K562 (cell line): ENCODE results near the gene CBX8. TPM values are rescaled to one million over a fixed set of nuclear protein-coding genes. Genes with fewer than 3 reads are reported as not detected.

Experiments
- ATAC-seq: fragments of 200-7000 bp; cut with Tn5 transposase; 3 replicates; pipeline ENCODE4 v1.9.1; 2020; ENCODE audit warnings: moderate library complexity
- BruUV-seq: library from RNA; stranded (reverse); fragments of 400-500 nt; replicated peaks from 2 replicates; lab custom pipeline; 2021; lab: Mats Ljungman, UMichigan
- CTCF ChIA-PET: fragments of 300-600 bp; formaldehyde crosslinking; extraction: SDS; loops from one replicate; lab custom pipeline; 2021; ENCODE audit warnings: low intra/inter-chr PET ratio; lab: Yijun Ruan, JAX
- POLR2A ChIA-PET: fragments of 300-600, 350-650 bp; sonication (Branson Sonifier 250); formaldehyde crosslinking; extraction: SDS; loops from one replicate; lab custom pipeline; 2021; ENCODE audit warnings: antibody characterized with exemption, inconsistent platforms; lab: Yijun Ruan, JAX
- DNase-seq, 4 experiments: peaks; one replicate each; pipeline versions ENCODE4 v3.0.0 to v3.0.0-alpha.2; 2011 to 2018; ENCODE audit warnings: low spot score in 3 of 4, mixed read lengths in 3 of 4; ENCODE audit errors: extremely low read depth in 1 of 4
- FAIRE-seq: peaks from 2 replicates; lab custom pipeline; 2011; peaks lifted over from hg19 to GRCh38; lab: Jason Lieb, UNC
- H2AFZ ChIP-seq: 2 replicates; pipeline ENCODE4 v1.6.0; 2011; ENCODE audit warnings: low read depth, low read length, control low read depth, inconsistent platforms
- H3K27ac ChIP-seq: fragments of 200-600 bp; 3 replicates; pipeline ENCODE4 v1.8.0; 2011; ENCODE audit warnings: low read depth, mild to moderate bottlenecking, control low read depth, inconsistent platforms, low read length, moderate library complexity, mixed read lengths; ENCODE audit errors: extremely low read depth
- H3K27me3 ChIP-seq, 2 experiments: fragments of 300-600 bp in 1 of 2; 2 replicates in 1 of 2; 3 replicates in 1 of 2; pipeline versions ENCODE4 v1.6.0 to v1.8.0; 2011; ENCODE audit warnings: inconsistent platforms in 2 of 2, low read length in 2 of 2, mild to moderate bottlenecking in 1 of 2, mixed read lengths in 1 of 2, moderate library complexity in 1 of 2; ENCODE audit not compliant: control insufficient read depth in 2 of 2, insufficient read depth in 2 of 2
- H3K36me3 ChIP-seq: fragments of 300-600 bp; 3 replicates; pipeline ENCODE4 v1.8.0; 2011; ENCODE audit warnings: mild to moderate bottlenecking, low read length, inconsistent platforms; ENCODE audit not compliant: control insufficient read depth, insufficient read depth
- H3K4me1 ChIP-seq, 2 experiments: fragments of 200-600 bp in 1 of 2; replicated peaks in 1 of 2; 2 replicates in 1 of 2; 3 replicates in 1 of 2; pipeline versions ENCODE4 v1.5.1 to v1.8.0; 2011; ENCODE audit warnings: inconsistent platforms in 2 of 2, low read length in 2 of 2, mild to moderate bottlenecking in 1 of 2, mixed read lengths in 1 of 2, moderate library complexity in 1 of 2; ENCODE audit not compliant: control insufficient read depth in 2 of 2, insufficient read depth in 2 of 2
- H3K4me2 ChIP-seq: 2 replicates; pipeline ENCODE4 v1.6.1; 2011; ENCODE audit warnings: low read length, control low read depth, inconsistent platforms, mixed read lengths; ENCODE audit not compliant: insufficient read depth
- H3K4me3 ChIP-seq: fragments of 200-600 bp; sonication (generic), shearing (Covaris generic); 2 replicates; pipeline ENCODE4 v1.5.1; 2016; ENCODE audit warnings: control low read depth, inconsistent platforms
- H3K79me2 ChIP-seq: fragments of 200-600 bp; 3 replicates; pipeline ENCODE4 v1.8.0; 2011; ENCODE audit warnings: low read length, inconsistent platforms; ENCODE audit not compliant: control insufficient read depth, insufficient read depth
- H3K9ac ChIP-seq, 2 experiments: 2 replicates each; pipeline versions ENCODE4 v1.6.0 to v1.6.1; 2011; ENCODE audit warnings: low read depth in 2 of 2, low read length in 2 of 2, control low read depth in 1 of 2, inconsistent platforms in 1 of 2, mild to moderate bottlenecking in 1 of 2, mixed read lengths in 1 of 2; ENCODE audit not compliant: insufficient read depth in 1 of 2
- H3K9me1 ChIP-seq: one replicate; pipeline ENCODE4 v1.6.0; 2011; ENCODE audit warnings: inconsistent platforms, mild to moderate bottlenecking, low read length, moderate library complexity; ENCODE audit not compliant: control insufficient read depth, insufficient read depth
- H3K9me3 ChIP-seq: replicated peaks from 2 replicates; pipeline ENCODE4 v1.5.1; 2011; ENCODE audit warnings: low read depth, low read length, inconsistent platforms; ENCODE audit not compliant: control insufficient read depth, insufficient read depth
- H4K20me1 ChIP-seq: replicated peaks from 2 replicates; pipeline ENCODE4 v1.6.1; 2011; ENCODE audit warnings: low read length, inconsistent platforms, mixed read lengths; ENCODE audit not compliant: control insufficient read depth, insufficient read depth
- DPF2 ChIP-seq: fragments of 450-650 bp; IDR thresholded peaks from 2 replicates; pipeline ENCODE4 v1.6.1; 2016
- FOSL1 ChIP-seq: fragments of 200-800 bp; sonication (Bioruptor generic); conservative IDR thresholded peaks from 2 replicates; pipeline ENCODE4 v1.6.1; 2016; ENCODE audit warnings: missing genetic modification characterization, missing compliant biosample characterization
- HDGF ChIP-seq: fragments of 450-650 bp; IDR thresholded peaks from 2 replicates; pipeline ENCODE4 v1.6.1; 2016
- KAT7 ChIP-seq: sonication (generic); formaldehyde crosslinking; IDR thresholded peaks from 2 replicates; pipeline ENCODE4 v1.8.0; 2022; ENCODE audit warnings: missing genetic modification reagents, mild to moderate bottlenecking, borderline replicate concordance
- KDM1A ChIP-seq, 2 experiments: fragments of 450-650 bp; IDR thresholded peaks; 2 replicates each; pipeline ENCODE4 v1.6.1; 2016; ENCODE audit warnings: mild to moderate bottlenecking in 2 of 2
- MTA1 ChIP-seq: fragments of 450-650 bp; IDR thresholded peaks from 2 replicates; pipeline ENCODE4 v1.6.1; 2017; ENCODE audit warnings: borderline replicate concordance
- NCOA2 ChIP-seq, 2 experiments: fragments of 450-650 bp; IDR thresholded peaks; 2 replicates each; pipeline ENCODE4 v1.6.1; 2018; ENCODE audit warnings: mild to moderate bottlenecking in 2 of 2, moderate library complexity in 1 of 2; ENCODE audit not compliant: partially characterized antibody in 2 of 2
- NCOR1 ChIP-seq: fragments of 450-650 bp; IDR thresholded peaks from 2 replicates; pipeline ENCODE4 v1.6.1; 2016; ENCODE audit warnings: mild to moderate bottlenecking, moderate library complexity
- SMARCE1 ChIP-seq: fragments of 450-650 bp; IDR thresholded peaks from 2 replicates; pipeline ENCODE4 v1.7.1; 2016; ENCODE audit warnings: mild to moderate bottlenecking
- SUPT5H ChIP-seq: fragments of 450-650 bp; IDR thresholded peaks from 2 replicates; pipeline ENCODE4 v1.6.1; 2016
- TOE1 ChIP-seq, 2 experiments: fragments of 450-650 bp in 1 of 2; sonication (generic) in 1 of 2; formaldehyde crosslinking in 1 of 2; IDR thresholded peaks; 2 replicates each; pipeline versions ENCODE4 v1.7.1 to v1.8.0; 2016 to 2022; ENCODE audit warnings: borderline replicate concordance in 2 of 2, mild to moderate bottlenecking in 2 of 2, antibody characterized with exemption in 1 of 2, inconsistent platforms in 1 of 2, low read depth in 1 of 2, missing genetic modification reagents in 1 of 2, moderate library complexity in 1 of 2
- WGBS: fragments of 100-300 bp; shearing (Covaris generic); methylation state at CpG from one replicate; pipeline ENCODE4 v1.1.6; 2016; ENCODE audit warnings: low coverage, mixed read lengths; ENCODE audit not compliant: insufficient coverage; ENCODE audit errors: missing lambda C conversion rate; 5-methylcytosine and 5-hydroxymethylcytosine counted together
- in situ Hi-C: fragments of 300-500 bp; cut with MboI; formaldehyde crosslinking; loops from 4 replicates; pipeline ENCODE4 v1.15.0; 2018; ENCODE audit warnings: inconsistent platforms, mixed read lengths
- intact Hi-C: fragments of 100-400 bp; cut with micrococcal nuclease; formaldehyde crosslinking; loops from 2 replicates; pipeline ENCODE4 v1.14.2; 2022
- polyA plus RNA-seq, 8 experiments: library from polyadenylated mRNA; depleted of rRNA in 4 of 8; stranded (reverse) in 5 of 8; unstranded in 3 of 8; fragments of >200 nt; fragmentation: Nextera tagmentation in 2 of 8; fragmentation: Illumina TruSeq in 1 of 8; extraction: Ambion mirVana in 2 of 8; extraction: Trizol in 1 of 8; gene quantifications; 2 replicates each; pipeline versions ENCODE4 v1.2.1 to v1.2.3, GENCODE V29; 2011 to 2014; ENCODE audit warnings: inconsistent platforms in 1 of 8, missing spikeins in 1 of 8
- total RNA-seq, 7 experiments: library from RNA; depleted of rRNA in 6 of 7; stranded (reverse); fragments of >200 nt in 6 of 7; fragmentation: Illumina TruSeq in 2 of 7; extraction: Trizol in 2 of 7; gene quantifications; 2 replicates each; pipeline versions ENCODE4 v1.2.1 to v1.2.3, GENCODE V29; 2011 to 2021; ENCODE audit warnings: low replicate concordance in 1 of 7
- TF ChIP-seq, protein P1 (sequence below): sonication (generic); formaldehyde crosslinking; IDR thresholded peaks from 2 replicates; pipeline ENCODE4 v1.9.0; 2022; ENCODE audit warnings: mild to moderate bottlenecking, missing genetic modification reagents
- TF ChIP-seq, protein P2 (sequence below): sonication (generic); formaldehyde crosslinking; IDR thresholded peaks from 2 replicates; pipeline ENCODE4 v1.8.0; 2023; ENCODE audit warnings: mild to moderate bottlenecking, missing genetic modification reagents
- TF ChIP-seq, protein P3 (sequence below): fragments of 450-650 bp; IDR thresholded peaks from 2 replicates; pipeline ENCODE4 v1.6.1; 2016; ENCODE audit warnings: antibody characterized with exemption
- TF ChIP-seq, protein P4 (sequence below): sonication (generic); formaldehyde crosslinking; IDR thresholded peaks from 2 replicates; pipeline ENCODE4 v1.8.0; 2022; ENCODE audit warnings: missing genetic modification reagents, mild to moderate bottlenecking, moderate library complexity, borderline replicate concordance

Gene CBX8
- total and polyA plus RNA-seq, 9 of the 15 experiments (the other 6 are each of a cell fraction or from before 2014, with no cell fraction given) = 0.08 to 11.9 (median 2.6) TPM

DNA sequence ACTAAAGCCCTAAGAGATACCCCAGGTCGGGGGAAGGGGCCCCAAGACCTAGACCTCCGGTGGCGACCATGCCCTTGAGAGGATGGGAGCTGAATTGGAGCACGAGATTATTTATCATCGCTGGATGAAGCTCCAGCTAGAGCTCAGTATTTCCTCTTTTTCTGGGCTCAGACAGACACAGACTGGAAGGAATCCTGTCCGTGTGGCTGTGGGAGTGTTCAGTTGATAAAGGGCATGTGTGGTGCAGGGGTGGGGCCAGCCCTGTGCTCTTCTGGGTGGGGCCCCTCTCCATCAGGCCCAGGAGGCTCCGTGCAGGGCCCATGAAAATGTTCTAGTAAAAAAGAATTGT is 48.7 kb upstream of the CBX8 start:
- Histone ChIP-seq H3K79me2 (no peaks in the 10 kb centered on the region), H3K36me3 (no peaks in the 10 kb centered on the region), H3K9ac (peak overlapping the region; percentile 61 to 90; a peak in 3 of 4 replicates), H3K27me3 (no peaks in the 10 kb centered on the region; a peak in 1 of 5 replicates), H3K27ac (peak overlapping the region; percentile 54), H3K9me3 (no peaks in the 10 kb centered on the region), H3K4me2 (peak overlapping the region; percentile 76), H3K4me1 (peaks cover 15 to 56% of the 10 kb centered on the region in 2 experiments), H4K20me1 (no peaks in the 10 kb centered on the region), H3K9me1 (no peaks in the 10 kb centered on the region), H3K4me3 (peak overlapping the region; percentile 36; the same call in 1 of the 2 replicates), H2AFZ (peak overlapping the region; percentile 81)
- WGBS = 0% methylated on average over 7 of the region's 7 CpGs
- ChIA-PET POLR2A (interaction anchor here (0.6 to 1.7 kb wide), 6 partner anchors 9 to 86 kb away, joined by 3 to 9 read pairs (median 4); no protein-coding TSS in a partner anchor), CTCF (no interaction called here)
- no TSS peak for BruUV-seq
- in situ Hi-C loops = no loop called here
- peak; percentile 99 for FAIRE-seq
- ATAC-seq = peak; percentile 97
- intact Hi-C loops = no loop called here
- peak; percentile 83 to 88 (median 87) for DNase-seq
- TF ChIP-seq DPF2 (peak; percentile 57; the same call in 1 of the 2 replicates), FOSL1 (tag) (peak; percentile 43), SMARCE1 (peak; percentile 59; the same call in 1 of the 2 replicates), KDM1A (IDR thresholded peaks at IDR 0.05) (no peak), KAT7 (CRISPR knock-in tag) (no peak; the same call in 1 of the 2 replicates), TOE1 (IDR thresholded peaks at IDR 0.05; ENCODE audit: borderline replicate concordance) (no peak; the same call in 1 of the 2 replicates), TOE1 (CRISPR knock-in tag; IDR thresholded peaks at IDR 0.05; ENCODE audit: borderline replicate concordance, low read depth) (no peak), HDGF (no peak), NCOR1 (peak; percentile 62), NCOA2 (IDR thresholded peaks at IDR 0.05; ENCODE audit: partially characterized antibody in 2 of 2) (no peak), SUPT5H (no peak), MTA1 (peak; percentile 13; the same call in 1 of the 2 replicates)
- TF ChIP-seq, protein P1, sequence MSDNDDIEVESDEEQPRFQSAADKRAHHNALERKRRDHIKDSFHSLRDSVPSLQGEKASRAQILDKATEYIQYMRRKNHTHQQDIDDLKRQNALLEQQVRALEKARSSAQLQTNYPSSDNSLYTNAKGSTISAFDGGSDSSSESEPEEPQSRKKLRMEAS = peak; percentile 61
- TF ChIP-seq, protein P2, sequence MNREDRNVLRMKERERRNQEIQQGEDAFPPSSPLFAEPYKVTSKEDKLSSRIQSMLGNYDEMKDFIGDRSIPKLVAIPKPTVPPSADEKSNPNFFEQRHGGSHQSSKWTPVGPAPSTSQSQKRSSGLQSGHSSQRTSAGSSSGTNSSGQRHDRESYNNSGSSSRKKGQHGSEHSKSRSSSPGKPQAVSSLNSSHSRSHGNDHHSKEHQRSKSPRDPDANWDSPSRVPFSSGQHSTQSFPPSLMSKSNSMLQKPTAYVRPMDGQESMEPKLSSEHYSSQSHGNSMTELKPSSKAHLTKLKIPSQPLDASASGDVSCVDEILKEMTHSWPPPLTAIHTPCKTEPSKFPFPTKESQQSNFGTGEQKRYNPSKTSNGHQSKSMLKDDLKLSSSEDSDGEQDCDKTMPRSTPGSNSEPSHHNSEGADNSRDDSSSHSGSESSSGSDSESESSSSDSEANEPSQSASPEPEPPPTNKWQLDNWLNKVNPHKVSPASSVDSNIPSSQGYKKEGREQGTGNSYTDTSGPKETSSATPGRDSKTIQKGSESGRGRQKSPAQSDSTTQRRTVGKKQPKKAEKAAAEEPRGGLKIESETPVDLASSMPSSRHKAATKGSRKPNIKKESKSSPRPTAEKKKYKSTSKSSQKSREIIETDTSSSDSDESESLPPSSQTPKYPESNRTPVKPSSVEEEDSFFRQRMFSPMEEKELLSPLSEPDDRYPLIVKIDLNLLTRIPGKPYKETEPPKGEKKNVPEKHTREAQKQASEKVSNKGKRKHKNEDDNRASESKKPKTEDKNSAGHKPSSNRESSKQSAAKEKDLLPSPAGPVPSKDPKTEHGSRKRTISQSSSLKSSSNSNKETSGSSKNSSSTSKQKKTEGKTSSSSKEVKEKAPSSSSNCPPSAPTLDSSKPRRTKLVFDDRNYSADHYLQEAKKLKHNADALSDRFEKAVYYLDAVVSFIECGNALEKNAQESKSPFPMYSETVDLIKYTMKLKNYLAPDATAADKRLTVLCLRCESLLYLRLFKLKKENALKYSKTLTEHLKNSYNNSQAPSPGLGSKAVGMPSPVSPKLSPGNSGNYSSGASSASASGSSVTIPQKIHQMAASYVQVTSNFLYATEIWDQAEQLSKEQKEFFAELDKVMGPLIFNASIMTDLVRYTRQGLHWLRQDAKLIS (CRISPR knock-in tag) = no peak
- TF ChIP-seq, protein P3, sequence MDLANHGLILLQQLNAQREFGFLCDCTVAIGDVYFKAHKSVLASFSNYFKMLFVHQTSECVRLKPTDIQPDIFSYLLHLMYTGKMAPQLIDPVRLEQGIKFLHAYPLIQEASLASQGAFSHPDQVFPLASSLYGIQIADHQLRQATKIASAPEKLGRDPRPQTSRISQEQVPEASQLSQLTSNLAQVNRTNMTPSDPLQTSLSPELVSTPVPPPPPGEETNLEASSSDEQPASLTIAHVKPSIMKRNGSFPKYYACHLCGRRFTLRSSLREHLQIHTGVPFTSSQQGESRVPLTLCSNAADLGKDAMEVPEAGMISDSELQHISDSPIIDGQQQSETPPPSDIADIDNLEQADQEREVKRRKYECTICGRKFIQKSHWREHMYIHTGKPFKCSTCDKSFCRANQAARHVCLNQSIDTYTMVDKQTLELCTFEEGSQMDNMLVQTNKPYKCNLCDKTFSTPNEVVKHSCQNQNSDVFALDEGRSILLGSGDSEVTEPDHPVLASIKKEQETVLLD = no peak
- TF ChIP-seq, protein P4, sequence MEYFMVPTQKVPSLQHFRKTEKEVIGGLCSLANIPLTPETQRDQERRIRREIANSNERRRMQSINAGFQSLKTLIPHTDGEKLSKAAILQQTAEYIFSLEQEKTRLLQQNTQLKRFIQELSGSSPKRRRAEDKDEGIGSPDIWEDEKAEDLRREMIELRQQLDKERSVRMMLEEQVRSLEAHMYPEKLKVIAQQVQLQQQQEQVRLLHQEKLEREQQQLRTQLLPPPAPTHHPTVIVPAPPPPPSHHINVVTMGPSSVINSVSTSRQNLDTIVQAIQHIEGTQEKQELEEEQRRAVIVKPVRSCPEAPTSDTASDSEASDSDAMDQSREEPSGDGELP (CRISPR knock-in tag) = peak; percentile 26; the same call in 1 of the 2 replicates
